CD4-positive, alpha-beta T cell treated with Interleukin-17A for 4 hours (primary cell): ENCODE results near the gene MCTP2.
"Not testable (repeated sequence)": the region's sequence is repeated elsewhere in the genome, so short reads cannot be mapped to it uniquely, and the experiment has no call there.

Experiments
- DNase-seq: peaks from one replicate; pipeline ENCODE4 v3.0.0-alpha.2; 2020; ENCODE audit warnings: mixed read lengths

MCTP2 gene

DNA sequence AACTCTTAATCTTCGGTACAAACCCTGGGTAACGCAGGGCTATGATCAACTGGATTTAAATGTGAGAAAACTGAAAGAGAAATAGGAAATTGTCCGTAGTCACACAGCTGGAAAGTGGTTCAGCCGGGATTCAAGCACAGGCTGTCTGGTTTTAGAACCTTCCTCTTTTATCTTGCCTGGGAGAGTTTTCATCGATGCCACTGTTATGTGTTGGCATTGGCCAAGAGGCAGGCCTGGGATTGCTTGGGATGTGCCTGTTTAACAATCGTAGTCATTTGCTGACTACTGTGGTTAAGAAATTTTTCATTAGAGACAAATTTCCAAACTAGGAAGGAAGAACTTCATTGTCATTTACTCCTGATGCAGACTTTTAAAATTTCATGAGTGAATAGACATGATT lies 4.3 kb downstream of the MCTP2 start:
- DNase-seq: no peak

DNA sequence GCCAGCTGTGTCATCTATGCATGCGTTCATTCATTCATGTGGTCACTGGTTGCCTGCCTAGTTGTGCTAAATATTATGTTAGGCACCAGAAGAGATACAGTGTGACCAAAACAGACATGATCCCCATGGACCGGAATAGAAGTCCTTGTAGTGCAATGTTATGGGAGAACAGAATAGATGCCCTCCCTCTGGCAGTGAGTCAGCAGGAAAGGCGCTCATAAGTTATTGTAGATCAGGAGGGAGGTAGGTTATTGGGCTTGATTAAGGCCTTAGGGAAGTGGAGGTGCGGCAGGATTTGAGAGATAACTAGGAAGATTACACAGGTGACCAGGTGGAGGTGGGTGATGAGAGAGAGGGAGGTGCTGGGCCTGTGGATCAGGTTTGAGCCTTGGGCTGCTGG lies 5.2 kb downstream of the MCTP2 start:
- DNase-seq: no peak

DNA sequence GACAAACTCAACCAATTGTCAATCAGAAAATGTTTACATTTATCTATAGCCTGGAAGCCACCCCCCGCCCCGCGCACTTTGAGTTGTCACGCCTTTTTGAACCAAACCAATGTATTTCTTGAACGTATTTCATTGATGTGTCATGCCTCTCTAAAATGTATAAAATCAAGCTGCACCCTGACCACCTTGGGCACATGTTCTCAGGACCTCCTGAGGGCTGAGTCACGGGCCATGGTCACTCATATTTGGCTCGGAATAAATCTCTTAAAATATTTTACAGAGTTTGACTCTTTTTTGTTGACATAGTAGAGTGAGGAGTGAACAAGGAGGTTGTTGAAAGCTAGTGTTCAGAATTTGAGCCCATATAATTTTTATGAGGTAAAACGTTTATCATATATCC lies 6.5 kb downstream of the MCTP2 start:
- DNase-seq: no peak

DNA sequence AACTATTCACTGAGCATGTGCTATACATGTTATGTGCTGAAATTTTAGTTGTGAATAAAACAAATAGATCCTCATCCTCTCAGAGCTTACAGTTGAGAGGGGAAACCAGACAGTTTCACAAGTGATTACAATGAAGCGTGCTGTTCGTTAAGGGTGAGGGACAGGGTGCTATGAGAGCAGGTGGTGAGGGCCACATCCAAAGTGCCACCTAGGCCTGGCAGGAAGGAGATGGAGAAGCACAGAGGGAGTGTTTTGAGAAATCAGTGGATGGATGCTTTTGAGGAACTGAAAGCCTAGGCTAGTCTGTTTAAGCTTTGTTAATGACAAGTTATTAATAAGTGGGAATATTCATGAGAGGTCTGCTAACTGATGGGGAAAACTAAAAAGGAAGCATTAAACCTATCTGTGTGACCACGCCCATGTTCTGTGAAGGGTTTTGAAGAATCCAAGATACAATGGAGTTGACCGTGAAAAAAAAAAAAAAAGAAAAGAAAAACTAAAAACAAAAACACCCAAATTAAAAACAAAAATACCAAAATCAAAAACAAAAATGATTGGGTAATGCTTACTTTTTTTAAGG lies 7.3 kb downstream of the MCTP2 start:
- DNase-seq: no peak

DNA sequence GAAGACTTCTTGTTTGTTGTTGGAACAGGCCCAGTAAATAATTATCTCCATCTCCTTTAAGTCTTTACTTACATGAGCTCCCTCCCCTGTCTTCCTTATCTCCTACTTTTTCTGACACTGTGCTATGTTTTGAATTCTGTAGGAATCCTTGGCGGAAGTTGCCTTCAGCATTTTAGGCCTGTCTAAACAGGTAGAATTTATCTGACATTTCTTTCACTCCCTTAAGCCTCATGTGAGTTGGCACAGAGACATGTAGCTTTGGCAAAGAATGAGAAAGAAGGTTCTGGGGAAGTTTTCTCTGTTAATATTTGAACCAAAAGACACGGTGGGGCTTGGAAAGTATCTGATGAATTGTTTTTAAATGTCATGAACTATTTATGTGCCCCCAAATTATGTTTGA lies 8.1 kb downstream of the MCTP2 start:
- no peak for DNase-seq

DNA sequence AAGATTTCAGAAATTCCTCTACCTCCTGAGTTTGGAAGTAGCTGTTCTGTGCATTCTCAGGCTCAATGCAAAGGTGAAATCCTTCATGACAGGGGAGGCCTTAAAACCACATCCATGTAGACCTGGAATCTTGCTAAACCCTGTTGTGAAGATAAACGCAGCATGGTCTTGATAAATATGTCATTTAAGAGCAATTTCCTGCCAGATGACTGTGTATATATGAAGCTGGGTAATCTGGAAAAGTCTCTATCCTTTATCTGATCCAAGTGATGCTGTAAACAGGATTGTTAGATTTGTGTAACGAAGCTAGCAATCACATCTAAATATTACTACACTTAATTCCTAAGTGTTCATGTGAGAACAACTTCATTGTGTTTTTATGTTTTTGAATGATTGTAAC lies 9.1 kb downstream of the MCTP2 start:
- no peak for DNase-seq

DNA sequence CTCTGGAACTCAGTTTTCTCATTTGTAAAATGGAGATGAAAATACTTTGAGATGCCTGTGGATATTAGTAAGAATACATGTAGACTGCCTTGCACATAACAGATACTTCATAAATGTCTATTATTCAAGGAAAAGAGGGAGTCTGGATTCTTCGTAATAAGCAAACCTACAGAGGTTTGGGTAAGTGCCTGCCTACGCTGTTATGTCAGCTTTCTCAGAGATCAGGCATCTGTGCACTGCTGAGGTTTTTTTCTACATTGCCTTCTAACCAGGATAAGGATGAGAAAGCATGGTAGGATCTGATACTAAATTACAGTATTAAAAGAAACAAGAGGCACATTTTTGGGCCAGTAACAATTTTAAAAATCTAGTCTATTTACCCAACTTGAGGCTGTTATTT lies 10.9 kb downstream of the MCTP2 start:
- DNase-seq: no peak

DNA sequence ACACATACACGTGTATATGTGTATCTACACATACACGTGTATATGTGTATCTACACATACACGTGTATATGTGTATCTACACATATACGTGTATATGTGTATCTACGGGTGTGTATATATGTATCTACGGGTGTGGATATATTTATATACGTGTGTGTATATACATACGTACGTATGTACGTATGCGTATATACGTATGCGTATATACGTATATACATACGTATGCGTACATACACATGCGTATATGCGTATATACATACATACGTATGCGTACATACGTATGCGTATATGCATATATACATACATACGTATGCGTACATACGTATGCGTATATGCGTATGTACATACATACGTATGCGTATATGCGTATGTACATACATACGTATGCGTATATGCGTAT lies 11.6 kb downstream of the MCTP2 start:
- not testable (repeated sequence) for DNase-seq

DNA sequence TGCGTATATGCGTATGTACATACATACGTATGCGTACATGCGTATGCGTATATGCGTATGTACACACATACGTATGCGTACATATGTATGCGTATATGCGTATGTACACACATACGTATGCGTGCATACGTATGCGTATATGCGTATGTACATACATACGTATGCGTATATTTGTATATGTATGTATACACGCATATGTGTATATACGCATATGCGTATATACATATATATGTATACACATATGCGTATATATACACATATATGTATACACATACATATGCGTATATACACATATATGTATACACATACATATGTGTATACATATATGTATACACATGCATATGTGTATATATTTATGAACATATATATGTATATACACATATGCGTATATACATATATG lies 12.1 kb downstream of the MCTP2 start:
- no peak for DNase-seq

DNA sequence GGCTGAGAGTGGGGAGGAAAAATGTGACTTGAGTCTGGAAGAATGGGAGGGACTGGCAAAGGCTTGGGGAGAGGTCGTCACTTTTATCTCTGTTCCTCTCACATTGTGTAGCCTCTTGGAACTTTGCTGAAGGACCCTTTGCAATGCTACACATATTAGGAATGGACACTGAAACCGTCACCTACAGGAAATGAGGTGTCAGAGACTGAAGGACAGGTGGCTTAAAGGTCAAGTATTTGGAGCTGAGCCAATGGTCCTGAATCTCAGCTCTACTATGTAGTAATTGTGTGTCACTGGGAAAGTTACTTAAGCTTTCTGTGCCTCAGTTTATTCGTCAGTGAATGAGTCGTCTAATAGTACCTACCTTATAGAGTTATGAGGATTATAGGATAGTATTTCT lies 14.7 kb downstream of the MCTP2 start:
- no peak for DNase-seq

DNA sequence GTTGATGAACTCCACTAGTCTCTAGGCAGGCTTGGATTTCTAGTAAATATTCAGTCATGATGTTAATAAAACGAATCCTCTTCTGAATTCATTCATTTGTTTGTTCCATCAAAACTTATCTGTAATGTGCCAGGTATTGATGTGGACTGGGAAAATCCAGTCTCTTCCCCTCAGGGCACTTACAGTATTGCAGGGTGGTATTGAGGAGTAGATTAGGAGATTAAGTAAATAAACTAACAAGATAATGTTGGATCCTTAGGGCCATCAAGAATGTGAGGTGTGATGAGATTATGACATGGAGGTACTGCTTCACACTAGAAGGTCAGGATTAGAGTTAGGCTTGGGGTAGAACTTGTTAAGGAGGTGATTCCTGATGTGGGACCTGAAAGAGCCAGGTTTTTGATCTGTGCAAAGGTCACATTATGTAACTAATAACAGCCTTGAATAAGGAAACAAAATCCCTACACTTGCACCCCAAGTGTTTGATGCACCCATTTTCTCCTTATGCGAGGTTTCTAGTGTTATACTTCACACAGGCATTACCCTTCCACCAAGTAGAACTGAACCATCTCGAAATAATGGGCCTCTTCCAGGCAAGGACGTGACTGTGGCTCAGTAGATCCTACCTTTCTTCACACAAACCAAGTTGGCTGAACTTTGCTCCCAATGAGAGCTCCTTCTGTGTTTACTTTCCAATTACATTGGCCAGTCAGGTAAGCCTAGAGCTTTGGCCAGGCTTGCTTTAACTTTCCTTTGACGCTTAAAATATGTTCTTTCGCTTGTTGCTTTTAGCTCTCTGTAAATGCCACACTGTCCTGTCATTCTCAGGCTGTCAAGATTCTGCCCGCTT lies 16.7 kb downstream of the MCTP2 start:
- DNase-seq: no peak

DNA sequence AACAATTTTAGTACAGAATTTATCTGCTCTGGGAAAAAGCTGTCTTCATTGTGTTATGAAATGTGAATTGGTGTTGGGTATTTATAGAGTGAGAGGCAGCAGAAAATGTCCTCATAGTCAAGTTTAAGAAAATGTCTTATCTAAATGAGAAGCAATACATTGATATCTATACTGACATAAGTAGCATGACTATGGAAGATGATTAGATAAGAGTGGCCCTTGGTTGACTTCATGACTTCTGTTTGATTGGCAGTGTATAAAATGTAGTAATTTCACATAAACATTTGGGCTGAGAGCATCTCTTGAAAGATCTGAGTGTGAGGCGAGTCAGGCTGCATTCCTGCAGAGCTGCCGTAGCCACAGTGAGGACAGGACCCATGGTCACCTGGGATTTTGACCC lies 19.4 kb downstream of the MCTP2 start:
- no peak for DNase-seq

DNA sequence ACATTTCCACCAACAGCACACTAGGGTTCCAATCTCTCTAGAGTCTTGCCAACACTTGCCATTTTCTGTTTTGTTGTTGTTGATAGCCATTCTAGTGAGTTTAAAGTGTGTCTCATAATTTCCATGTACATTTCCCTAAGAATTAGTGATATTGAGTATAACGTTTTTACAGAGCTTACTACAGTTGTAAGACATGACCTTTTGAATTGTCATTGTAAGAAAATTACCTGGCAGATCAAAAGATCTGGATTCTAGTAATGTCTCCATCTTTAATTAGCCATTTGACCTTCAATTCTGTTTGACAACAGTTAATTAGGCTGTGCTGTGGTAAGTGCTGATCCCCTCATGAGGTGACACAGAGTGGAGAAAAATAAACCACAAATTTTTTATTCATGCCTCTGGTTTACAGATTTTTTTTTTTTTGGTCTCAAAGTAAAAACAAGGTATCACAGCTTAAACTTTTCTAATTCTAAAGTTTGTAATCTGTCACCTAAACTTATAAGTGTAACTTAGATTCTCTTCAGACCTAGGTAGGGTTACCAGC lies 20.9 kb downstream of the MCTP2 start:
- DNase-seq: no peak

DNA sequence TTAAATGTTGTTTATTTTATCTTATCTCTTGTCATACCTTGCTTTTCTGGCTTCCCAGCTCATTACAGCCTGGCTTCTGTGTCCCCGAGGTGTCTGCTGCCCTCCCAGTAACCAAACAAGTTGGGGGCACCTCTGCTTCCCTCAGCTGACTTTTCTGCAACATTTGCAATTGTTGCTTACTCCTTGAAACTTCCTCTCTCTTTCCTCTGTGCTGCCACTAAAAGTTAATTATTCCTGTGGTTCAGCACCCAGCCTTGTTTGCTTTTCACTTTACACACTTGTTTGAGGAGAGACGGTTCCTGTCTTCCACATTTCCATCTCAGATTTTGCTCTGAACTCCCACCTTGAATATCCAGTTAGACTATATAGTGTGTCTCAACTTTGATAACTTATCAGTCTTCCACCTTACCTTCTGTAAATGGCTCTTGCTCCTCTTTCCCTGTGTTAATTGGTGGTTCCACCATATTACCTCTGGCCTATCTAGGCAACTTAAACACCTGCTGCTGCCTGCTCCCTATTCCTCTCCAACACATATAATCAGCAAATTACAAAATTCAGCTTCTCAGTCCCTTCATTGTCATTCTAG lies 21.6 kb downstream of the MCTP2 start:
- no peak for DNase-seq

DNA sequence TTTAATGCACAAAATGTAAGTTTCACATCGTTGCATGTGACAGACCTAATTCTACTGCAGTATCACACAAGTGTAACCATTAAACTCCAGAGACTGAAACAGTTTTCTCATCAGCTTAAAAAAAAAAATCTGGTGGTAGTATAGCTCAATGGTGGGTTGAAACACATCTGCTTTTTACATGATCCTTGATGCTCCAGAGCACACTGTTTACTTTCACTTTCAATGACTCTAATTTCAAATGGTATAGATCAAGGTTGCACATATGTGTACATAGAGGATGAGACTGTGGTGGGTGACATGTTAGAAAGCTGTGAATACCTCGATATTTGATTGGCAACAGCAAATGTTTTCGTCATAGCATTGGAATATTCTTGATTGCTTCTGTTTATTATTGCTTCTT lies 22.4 kb downstream of the MCTP2 start:
- DNase-seq: no peak

DNA sequence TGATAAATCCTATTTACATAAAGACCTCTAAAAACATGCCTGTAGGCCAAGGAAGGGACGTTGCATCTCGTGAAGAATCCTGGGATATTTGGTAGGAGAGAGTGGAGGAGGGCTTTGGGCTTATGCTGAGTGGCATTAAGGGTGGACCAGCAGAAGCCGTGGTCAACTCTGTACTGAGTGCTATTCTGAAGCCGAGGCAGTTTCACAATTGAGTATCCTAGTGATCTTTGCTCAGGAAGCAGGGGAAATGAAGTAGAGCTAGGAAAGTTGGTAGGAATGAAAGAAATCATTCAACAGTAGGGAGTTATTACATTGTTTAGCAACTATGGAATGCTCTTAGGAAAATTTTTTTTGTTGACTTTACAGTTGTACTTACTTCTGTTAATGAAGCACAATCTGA lies 24.2 kb downstream of the MCTP2 start:
- DNase-seq: no peak

DNA sequence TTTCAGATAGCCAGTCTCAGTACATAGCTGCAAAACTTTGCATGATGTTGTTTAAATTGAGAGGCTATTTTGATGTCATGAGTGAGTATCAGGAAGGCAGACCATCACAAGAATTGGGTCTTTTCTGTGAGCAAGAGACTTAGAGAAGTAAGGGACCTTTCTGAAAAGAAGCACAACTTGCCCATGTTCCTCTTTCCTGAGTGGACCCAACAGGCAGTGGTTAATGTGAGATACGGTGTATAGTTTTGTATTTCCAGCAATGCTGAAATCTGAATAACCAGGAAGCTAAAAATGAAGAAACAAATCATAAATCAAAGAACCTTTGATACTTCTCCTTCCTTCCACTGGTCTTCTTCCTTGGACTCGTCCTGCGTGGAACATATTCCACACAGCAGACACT lies 25.1 kb downstream of the MCTP2 start:
- no peak for DNase-seq

DNA sequence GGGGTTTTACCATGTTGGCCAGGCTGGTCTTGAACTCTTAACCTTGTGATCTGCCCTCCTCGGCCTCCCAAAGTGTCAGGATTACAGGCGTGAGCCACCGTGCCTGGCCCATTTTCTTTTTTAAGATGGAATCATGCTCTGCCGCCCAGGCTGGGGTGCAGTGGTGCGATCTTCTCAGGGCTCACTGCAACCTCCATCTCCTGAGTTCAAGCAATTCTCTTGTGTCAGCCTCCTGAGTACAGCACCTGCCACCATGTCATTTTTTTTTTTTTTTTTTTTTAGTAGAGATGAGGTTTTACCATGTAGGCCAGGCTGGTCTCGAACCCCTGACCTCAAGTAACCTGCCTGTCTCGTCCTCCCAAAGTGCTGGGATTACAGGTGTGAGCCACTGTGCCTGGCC lies 26.4 kb downstream of the MCTP2 start:
- not testable (repeated sequence) for DNase-seq

DNA sequence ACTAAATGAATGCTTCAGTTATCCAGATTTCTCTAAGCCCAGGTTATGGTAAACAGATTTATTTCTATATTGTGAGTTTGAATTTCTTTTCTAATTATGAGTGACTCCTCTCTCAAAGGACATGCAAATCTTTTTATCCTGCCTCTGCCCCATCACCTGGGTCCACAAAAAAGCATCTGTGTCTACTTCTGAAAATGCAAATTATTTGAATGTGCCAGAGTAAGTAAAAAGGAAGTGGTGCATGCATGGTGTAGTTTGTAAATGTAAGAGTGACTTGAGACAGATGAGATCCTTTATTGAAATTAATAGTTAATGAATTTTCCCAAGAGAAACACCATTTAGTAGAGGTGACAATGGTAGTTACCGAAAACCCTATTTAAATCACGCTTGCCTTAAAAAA lies 26.9 kb downstream of the MCTP2 start:
- DNase-seq: no peak

DNA sequence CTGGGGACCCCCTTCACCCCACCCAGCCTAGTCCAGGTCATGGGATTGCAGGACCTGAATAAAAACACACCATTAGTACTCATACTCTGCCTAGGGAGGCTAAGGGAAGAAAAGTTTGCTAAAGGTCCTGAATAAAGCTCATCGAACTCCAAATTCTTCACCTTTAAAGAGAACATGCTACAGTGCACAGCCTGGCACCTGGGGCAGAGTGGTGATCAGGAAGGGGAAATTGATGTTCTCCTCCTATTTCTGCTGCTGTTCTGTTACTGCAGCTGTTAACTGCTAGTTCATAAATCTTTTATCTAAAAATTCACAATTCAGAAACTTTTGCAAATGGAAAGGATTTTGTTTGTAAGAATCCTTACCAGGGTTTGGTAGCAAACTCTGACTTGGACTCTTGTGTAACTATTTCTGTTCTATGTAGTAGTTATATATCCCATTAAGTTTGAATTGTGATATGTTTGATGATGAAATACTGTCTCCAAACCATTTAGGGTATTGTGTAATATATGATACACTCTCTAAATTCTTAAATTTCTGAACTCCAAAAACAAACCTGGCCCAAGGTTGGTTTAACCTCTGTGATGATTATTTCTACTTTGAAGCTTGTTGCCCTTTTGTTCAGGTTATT lies 27.9 kb downstream of the MCTP2 start:
- DNase-seq: no peak

DNA sequence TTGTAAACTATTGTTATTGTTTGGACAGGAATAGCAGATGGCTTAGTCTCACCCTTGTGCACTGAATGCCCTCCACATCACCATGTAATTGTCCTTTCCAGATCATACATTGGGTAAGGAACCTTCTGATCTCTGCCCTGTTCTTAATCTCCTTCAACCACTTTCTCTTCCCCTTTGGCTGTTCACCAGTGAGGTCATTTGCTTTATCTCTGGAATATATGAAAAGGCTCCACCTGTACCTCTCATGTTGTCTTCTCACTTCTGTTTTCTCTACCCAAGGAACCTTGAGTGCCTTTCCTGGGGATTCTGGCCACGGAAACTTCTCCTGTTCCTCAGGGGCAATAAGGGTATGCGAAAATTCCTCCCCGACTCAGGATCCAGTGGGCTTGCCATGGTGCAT lies 28.5 kb downstream of the MCTP2 start:
- DNase-seq: no peak

DNA sequence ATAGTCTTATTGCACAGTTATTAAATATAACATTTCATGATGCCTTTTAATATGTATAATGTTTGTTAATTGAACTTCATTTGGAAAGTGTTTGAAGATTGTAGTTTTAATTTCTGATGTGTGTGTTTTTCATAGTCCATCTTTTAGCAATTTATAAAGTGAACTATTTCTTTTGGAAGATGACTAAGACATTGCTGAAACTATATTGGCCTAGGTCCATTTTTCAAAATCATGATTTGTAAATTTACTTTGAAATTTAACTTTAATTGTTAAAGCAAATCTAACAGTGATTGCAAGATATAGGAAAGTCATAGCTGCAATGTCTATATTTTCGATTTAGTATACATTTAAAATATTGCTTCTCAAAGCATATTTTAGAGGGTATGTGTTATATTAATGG lies 30.8 kb downstream of the MCTP2 start:
- no peak for DNase-seq

DNA sequence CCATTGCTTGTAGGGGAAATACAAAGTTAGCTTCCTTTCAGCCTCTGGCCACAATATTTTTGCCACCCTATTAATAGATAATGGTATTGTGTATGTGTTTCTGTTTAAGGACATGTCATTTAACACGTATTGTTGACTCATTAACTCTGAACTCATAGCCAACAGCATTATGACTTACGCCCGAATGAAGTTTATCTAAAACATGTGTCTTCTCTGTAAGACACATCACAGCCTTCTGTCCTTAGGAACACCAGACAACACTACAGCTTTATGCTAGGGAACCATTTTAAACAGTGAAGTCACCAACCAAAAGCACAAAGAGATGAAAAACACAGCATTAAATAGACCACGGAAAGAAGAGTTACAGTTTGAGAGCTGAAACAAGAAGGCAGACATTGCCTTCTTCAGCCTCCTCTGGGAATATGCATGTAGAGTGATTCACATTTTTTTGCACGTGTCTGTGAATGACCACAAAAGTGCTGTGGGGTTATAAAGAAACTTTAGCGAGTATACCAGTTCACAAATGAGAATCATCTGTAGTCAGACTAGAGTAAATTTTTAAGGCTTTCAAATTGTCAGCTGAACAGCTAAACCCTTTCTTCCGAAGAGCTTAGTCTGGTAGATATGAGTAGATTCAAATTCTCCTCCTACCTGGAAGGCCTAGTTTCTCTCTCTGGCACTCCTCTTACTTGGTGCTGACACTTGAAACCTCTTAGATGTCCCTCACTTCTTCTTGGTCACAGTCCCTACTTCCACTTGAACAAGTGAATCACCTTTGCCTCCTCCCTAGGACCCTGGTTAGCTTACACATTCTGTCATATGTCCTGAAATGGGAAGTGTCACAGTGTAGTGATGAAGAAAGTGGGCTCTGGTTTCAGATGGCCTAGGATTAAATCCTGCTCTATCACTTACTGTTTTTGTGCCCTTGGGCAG lies 32.2 kb downstream of the MCTP2 start:
- no peak for DNase-seq
